Large intestine (tissue), 3 donors: ENCODE results near the gene MATCAP1. TPM values are rescaled to one million over a fixed set of nuclear protein-coding genes. Genes with fewer than 3 reads are reported as not detected.

Source experiments
- DNase-seq, 2 donors: peaks; one replicate each; pipeline versions ENCODE4 v3.0.0 to v3.0.0-alpha.2; 2013
- H3K27ac ChIP-seq: one replicate; pipeline ENCODE4 v1.5.1; 2013; ENCODE audit warnings: low read length
- H3K27me3 ChIP-seq: 2 replicates; pipeline ENCODE4 v1.6.1; 2013; ENCODE audit warnings: low read length; ENCODE audit not compliant: control insufficient read depth, insufficient read depth
- H3K36me3 ChIP-seq: 2 replicates; pipeline ENCODE4 v1.6.1; 2013; ENCODE audit warnings: low read length; ENCODE audit not compliant: control insufficient read depth, insufficient read depth
- H3K4me1 ChIP-seq: one replicate; pipeline ENCODE4 v1.6.1; 2013; ENCODE audit warnings: low read length; ENCODE audit not compliant: control insufficient read depth, insufficient read depth
- H3K4me3 ChIP-seq: one replicate; pipeline ENCODE4 v1.5.1; 2013; ENCODE audit warnings: low read length
- H3K9me3 ChIP-seq: one replicate; pipeline ENCODE4 v1.6.1; 2013; ENCODE audit warnings: mild to moderate bottlenecking, low read depth, low read length, moderate library complexity; ENCODE audit not compliant: control insufficient read depth
- WGBS: methylation state at CpG from one replicate; pipeline ENCODE4 v1.1.5; 2013; ENCODE audit warnings: low lambda C conversion rate; ENCODE audit not compliant: insufficient coverage; 5-methylcytosine and 5-hydroxymethylcytosine counted together
- polyA plus RNA-seq: library from polyadenylated mRNA; unstranded; fragments of 120-200 nt; gene quantifications from one replicate; pipeline ENCODE4 v1.2.1, GENCODE V29; 2013

MATCAP1 gene
- polyA plus RNA-seq, 1 donor, result 29.2 TPM

GRCh38 chr16:67170949-67171649, 12.7 kb downstream of the MATCAP1 start:
- WGBS, result no CpG with 5 or more reads among the region's 14 CpGs
- no peak overlapping the region for H3K27ac ChIP-seq
- H3K36me3 ChIP-seq, result no peaks in the 10 kb centered on the region
- peak in 1 of 2 donors; percentile 36 for DNase-seq
- peaks cover 99% of the 10 kb centered on the region for H3K27me3 ChIP-seq
- H3K9me3 ChIP-seq, result peaks cover 4% of the 10 kb centered on the region
- H3K4me3 ChIP-seq, result peak overlapping the region; percentile 29
- peaks cover 32% of the 10 kb centered on the region for H3K4me1 ChIP-seq

GRCh38 chr16:67170168-67170948, 13.4 kb downstream of the MATCAP1 start, which contains the start of gene NOL3:
TSS of gene NOL3 (plus strand) at chr16:67170538.
- peak in 1 of 2 donors; percentile 52 for DNase-seq
- Histone ChIP-seq H3K9me3 (peaks cover 8% of the 10 kb centered on the region), H3K4me1 (peaks cover 35% of the 10 kb centered on the region), H3K27ac (no peak within 1 kb of the TSS), H3K36me3 (no peaks in the 10 kb centered on the region), H3K4me3 (peak within 1 kb of the TSS; percentile 29), H3K27me3 (peaks cover 99% of the 10 kb centered on the region)
- no CpG with 5 or more reads among the region's 50 CpGs for WGBS

- Histone ChIP-seq H3K4me3 (peak overlapping the region; percentile 29), H3K4me1 (peaks cover 37% of the 10 kb centered on the region), H3K36me3 (no peaks in the 10 kb centered on the region), H3K9me3 (peaks cover 10% of the 10 kb centered on the region), H3K27ac (no peak overlapping the region), H3K27me3 (peaks cover 99% of the 10 kb centered on the region)
- WGBS, result no CpG with 5 or more reads among the region's 24 CpGs
- no peak for DNase-seq
These were observed 14.1 kb downstream of the MATCAP1 start for GRCh38 chr16:67169642-67170167.

GRCh38 chr16:67169011-67169451, 14.7 kb downstream of the MATCAP1 start:
- no peaks in the 10 kb centered on the region for H3K36me3 ChIP-seq
- DNase-seq, result no peak
- H3K27me3 ChIP-seq, result peaks cover 97% of the 10 kb centered on the region
- no peak overlapping the region for H3K27ac ChIP-seq
- WGBS, result no CpG with 5 or more reads among the region's 9 CpGs
- peaks cover 37% of the 10 kb centered on the region for H3K4me1 ChIP-seq
- H3K9me3 ChIP-seq, result peaks cover 8% of the 10 kb centered on the region
- H3K4me3 ChIP-seq, result no peak overlapping the region

- no peak overlapping the region for H3K4me3 ChIP-seq
- no peaks in the 10 kb centered on the region for H3K36me3 ChIP-seq
- H3K4me1 ChIP-seq, result peaks cover 41% of the 10 kb centered on the region
- H3K27me3 ChIP-seq, result peaks cover 97% of the 10 kb centered on the region
- no peak overlapping the region for H3K27ac ChIP-seq
- WGBS, result no CpG with 5 or more reads among the region's 7 CpGs
- DNase-seq, result no peak
- peaks cover 19% of the 10 kb centered on the region for H3K9me3 ChIP-seq
These were observed 16.2 kb downstream of the MATCAP1 start for GRCh38 chr16:67167588-67167987.

- Histone ChIP-seq H3K4me1 (peaks cover 43% of the 10 kb centered on the region), H3K36me3 (no peaks in the 10 kb centered on the region), H3K27me3 (peaks cover 97% of the 10 kb centered on the region), H3K4me3 (no peak overlapping the region), H3K27ac (no peak overlapping the region), H3K9me3 (peaks cover 21% of the 10 kb centered on the region)
- peak in 1 of 2 donors; percentile 36 for DNase-seq
- WGBS, result 33% methylated on average over 1 of the region's 5 CpGs
These were observed 17.1 kb downstream of the MATCAP1 start for GRCh38 chr16:67166598-67167168.

GRCh38 chr16:67166110-67166547, 17.6 kb downstream of the MATCAP1 start:
- WGBS, result no CpG with 5 or more reads among the region's 18 CpGs
- peaks cover 49% of the 10 kb centered on the region for H3K4me1 ChIP-seq
- H3K27me3 ChIP-seq, result peaks cover 97% of the 10 kb centered on the region

GRCh38 chr16:67165121-67166078, 18.4 kb downstream of the MATCAP1 start:
- peaks cover 94% of the 10 kb centered on the region for H3K27me3 ChIP-seq
- H3K36me3 ChIP-seq, result no peaks in the 10 kb centered on the region
- peak in 1 of 2 donors; percentile 46 for DNase-seq
- peaks cover 51% of the 10 kb centered on the region for H3K4me1 ChIP-seq
- no peak overlapping the region for H3K27ac ChIP-seq
- WGBS, result no CpG with 5 or more reads among the region's 85 CpGs
- peaks cover 23% of the 10 kb centered on the region for H3K9me3 ChIP-seq
- H3K4me3 ChIP-seq, result no peak overlapping the region

More at GRCh38 chr16:67166110-67166547, 17.6 kb downstream of the MATCAP1 start:
- peaks cover 23% of the 10 kb centered on the region for H3K9me3 ChIP-seq
- no peak for DNase-seq
- H3K36me3 ChIP-seq, result no peaks in the 10 kb centered on the region
- H3K27ac ChIP-seq, result no peak overlapping the region
- H3K4me3 ChIP-seq, result no peak overlapping the region

GRCh38 chr16:67164599-67165061, 19.1 kb downstream of the MATCAP1 start, which contains the start of gene HSF4:
TSS of gene HSF4 (plus strand) at chr16:67164745. CDS start at chr16:67164812, 67 bp downstream.
- no CpG with 5 or more reads among the region's 41 CpGs for WGBS
- Histone ChIP-seq H3K9me3 (peaks cover 23% of the 10 kb centered on the region), H3K4me3 (peak within 1 kb of the TSS; percentile 10)

More at GRCh38 chr16:67164599-67165061, 19.1 kb downstream of the MATCAP1 start, which contains the start of gene HSF4:
- no peak within 1 kb of the TSS for H3K27ac ChIP-seq
- peaks cover 91% of the 10 kb centered on the region for H3K27me3 ChIP-seq
- peaks cover 45% of the 10 kb centered on the region for H3K4me1 ChIP-seq
- H3K36me3 ChIP-seq, result no peaks in the 10 kb centered on the region
- DNase-seq, result peak in 1 of 2 donors; percentile 64
